HEK293T (cell line): ENCODE results near the gene WNT7A.

ENCODE experiments used
- CTCF ChIA-PET: fragments of 350-600 bp; formaldehyde crosslinking; extraction: SDS; loops from one replicate; lab custom pipeline; 2021; ENCODE audit warnings: antibody characterized with exemption, inconsistent platforms; lab: Yijun Ruan, JAX
- POLR2A ChIA-PET: fragments of 350-600 bp; formaldehyde crosslinking; extraction: SDS; loops from one replicate; lab custom pipeline; 2020; ENCODE audit warnings: antibody characterized with exemption, inconsistent platforms; lab: Yijun Ruan, JAX
- DNase-seq: peaks from one replicate; pipeline ENCODE4 v3.0.0; 2012; ENCODE audit warnings: mixed read lengths; ENCODE audit errors: extremely low spot score
- ARNT ChIP-seq: fragments of 450-650 bp; IDR thresholded peaks from 2 replicates; pipeline ENCODE4 v1.6.1; 2017; ENCODE audit warnings: mild to moderate bottlenecking
- BHLHE40 ChIP-seq: fragments of 450-650 bp; IDR thresholded peaks from 2 replicates; pipeline ENCODE4 v1.6.1; 2016; ENCODE audit warnings: mild to moderate bottlenecking, moderate library complexity, borderline replicate concordance
- CTBP1 ChIP-seq: fragments of 450-650 bp; IDR thresholded peaks from 2 replicates; pipeline ENCODE4 v1.6.1; 2016; ENCODE audit warnings: borderline replicate concordance
- ELF4 ChIP-seq: fragments of 450-650 bp; IDR thresholded peaks from 2 replicates; pipeline ENCODE4 v1.6.1; 2017; ENCODE audit warnings: antibody characterized with exemption
- FOXA1 ChIP-seq: fragments of 450-650 bp; IDR thresholded peaks from 2 replicates; pipeline ENCODE4 v1.6.1; 2016; ENCODE audit warnings: mild to moderate bottlenecking
- FOXK2 ChIP-seq: fragments of 450-650 bp; IDR thresholded peaks from 2 replicates; pipeline ENCODE4 v1.6.1; 2016; ENCODE audit warnings: mild to moderate bottlenecking
- FOXM1 ChIP-seq: fragments of 450-650 bp; IDR thresholded peaks from 2 replicates; pipeline ENCODE4 v1.6.1; 2017; ENCODE audit warnings: mild to moderate bottlenecking, borderline replicate concordance
- HDGF ChIP-seq: fragments of 450-650 bp; IDR thresholded peaks from 2 replicates; pipeline ENCODE4 v1.6.1; 2017; ENCODE audit warnings: antibody characterized with exemption, borderline replicate concordance
- L3MBTL2 ChIP-seq: fragments of 450-650 bp; conservative IDR thresholded peaks from 2 replicates; pipeline ENCODE4 v1.6.1; 2016; ENCODE audit warnings: mild to moderate bottlenecking
- LEF1 ChIP-seq: fragments of 450-650 bp; IDR thresholded peaks from 2 replicates; pipeline ENCODE4 v1.6.1; 2017; ENCODE audit warnings: mild to moderate bottlenecking, borderline replicate concordance
- NFRKB ChIP-seq: fragments of 450-650 bp; IDR thresholded peaks from 2 replicates; pipeline ENCODE4 v1.6.1; 2016; ENCODE audit warnings: mild to moderate bottlenecking, moderate library complexity
- PKNOX1 ChIP-seq: fragments of 450-650 bp; IDR thresholded peaks from 2 replicates; pipeline ENCODE4 v1.6.1; 2016
- SP1 ChIP-seq: fragments of 450-650 bp; IDR thresholded peaks from 2 replicates; pipeline ENCODE4 v1.6.1; 2017
- SUZ12 ChIP-seq: fragments of 450-650 bp; IDR thresholded peaks from 2 replicates; pipeline ENCODE4 v1.6.1; 2016; ENCODE audit warnings: mild to moderate bottlenecking
- TARDBP ChIP-seq: fragments of 450-650 bp; IDR thresholded peaks from 2 replicates; pipeline ENCODE4 v1.6.1; 2016
- ZNF384 ChIP-seq: fragments of 450-650 bp; IDR thresholded peaks from 2 replicates; pipeline ENCODE4 v1.6.1; 2016

The WNT7A gene

GRCh38 chr3:13824521-13825310, 55.2 kb downstream of the WNT7A start:
- ChIA-PET POLR2A (no interaction called here), CTCF (interaction anchor here (1.1 kb wide), 1 partner anchor 170 kb away, joined by 3 read pairs; no protein-coding TSS in a partner anchor)
- TF ChIP-seq LEF1 (no peak), TARDBP (no peak), FOXK2 (no peak)
- DNase-seq = no peak

- no peak for DNase-seq
- CTCF ChIA-PET = no interaction called here
- POLR2A ChIA-PET = no interaction called here
- TF ChIP-seq FOXA1 (no peak), TARDBP (no peak), ZNF384 (no peak), FOXM1 (no peak)
These were observed 56.2 kb downstream of the WNT7A start for GRCh38 chr3:13823692-13824091.

GRCh38 chr3:13822871-13823585, 56.8 kb downstream of the WNT7A start:
- TF ChIP-seq SUZ12 (no peak), FOXK2 (no peak), HDGF (no peak), SP1 (no peak)
- ChIA-PET POLR2A (no interaction called here), CTCF (no interaction called here)
- DNase-seq = no peak

- ChIA-PET POLR2A (no interaction called here), CTCF (no interaction called here)
- no peak for DNase-seq
- no peak for TF ChIP-seq NFRKB
- no peak for TF ChIP-seq ELF4
- TF ChIP-seq HDGF = no peak
- TF ChIP-seq FOXM1 = no peak
- no peak for TF ChIP-seq FOXK2
- no peak for TF ChIP-seq LEF1
- TF ChIP-seq FOXA1 = no peak
- no peak for TF ChIP-seq CTBP1
- no peak for TF ChIP-seq PKNOX1
- no peak for TF ChIP-seq L3MBTL2
These were observed 57.8 kb downstream of the WNT7A start for GRCh38 chr3:13822042-13822441.

GRCh38 chr3:13821126-13821525, 58.7 kb downstream of the WNT7A start:
- CTCF ChIA-PET = no interaction called here
- no peak for DNase-seq
- TF ChIP-seq ELF4 (no peak), FOXK2 (no peak), NFRKB (no peak), FOXM1 (no peak), L3MBTL2 (no peak), SP1 (no peak), SUZ12 (no peak), CTBP1 (no peak), TARDBP (no peak), HDGF (no peak), ARNT (no peak), ZNF384 (no peak), LEF1 (no peak), PKNOX1 (no peak), FOXA1 (no peak), BHLHE40 (no peak)
- POLR2A ChIA-PET = no interaction called here

GRCh38 chr3:13818919-13819318, 61.0 kb downstream of the WNT7A start:
- CTCF ChIA-PET = no interaction called here
- POLR2A ChIA-PET = no interaction called here
- DNase-seq = no peak
- TF ChIP-seq TARDBP (no peak), SUZ12 (no peak), HDGF (no peak), L3MBTL2 (no peak), PKNOX1 (no peak), FOXM1 (no peak), ELF4 (no peak), CTBP1 (no peak), BHLHE40 (no peak), SP1 (no peak), FOXK2 (no peak), ZNF384 (no peak)
